ENCODE data around the gene ZNF808. TPM values are rescaled to one million over a fixed set of nuclear protein-coding genes. Genes with fewer than 3 reads are reported as not detected.

Gene ZNF808
- total RNA-seq, 1 donor from 2014 or later, result 12.6 TPM

GRCh38 chr19:52602941-52603340 lies 75.5 kb downstream of the ZNF808 start:
- peak; percentile 52 for DNase-seq (ENCODE audit: low read depth)

GRCh38 chr19:52603558-52604207 lies 76.2 kb downstream of the ZNF808 start:
- TF ChIP-seq CTCF (IDR thresholded peaks at IDR 0.05; ENCODE audit: insufficient read depth, low read length, severe bottlenecking), result no peak
- DNase-seq (ENCODE audit: low read depth) (no peak), FAIRE-seq (no peak)
- no peaks in the 10 kb centered on the region for H3K36me3 ChIP-seq (ENCODE audit: control insufficient read depth, insufficient read depth, low read length)
- H3K4me3 ChIP-seq (ENCODE audit: low read depth, low read length), result no peak overlapping the region
- H3K27me3 ChIP-seq (ENCODE audit: control insufficient read depth, insufficient read depth, low read length), result no peaks in the 10 kb centered on the region

More at GRCh38 chr19:52602941-52603340, 75.5 kb downstream of the ZNF808 start:
- Histone ChIP-seq H3K36me3 (ENCODE audit: control insufficient read depth, insufficient read depth, low read length) (no peaks in the 10 kb centered on the region), H3K27me3 (ENCODE audit: control insufficient read depth, insufficient read depth, low read length) (no peaks in the 10 kb centered on the region), H3K4me3 (ENCODE audit: low read depth, low read length) (no peak overlapping the region)
- TF ChIP-seq CTCF (IDR thresholded peaks at IDR 0.05; ENCODE audit: insufficient read depth, low read length, severe bottlenecking), result no peak
- FAIRE-seq, result no peak

Other genes with a start within 250 kb of the ZNF808 start
- gene ZNF480, start 230.5 kb upstream of the ZNF808 start, total RNA-seq, result 2.6 and 2.7 TPM in 2 replicates
- gene ZNF610, start 191.4 kb upstream of the ZNF808 start, total RNA-seq, result 1.3 and 1.4 TPM in 2 replicates
- gene ZNF880, start 157.7 kb upstream of the ZNF808 start, total RNA-seq, result 22.1 and 24.0 TPM in 2 replicates
- 15.8 and 32.5 TPM in 2 replicates for gene ZNF528, start 129.8 kb upstream of the ZNF808 start, total RNA-seq
- gene ZNF534, start 98.5 kb upstream of the ZNF808 start, total RNA-seq, result not detected in 2 replicates
- gene ZNF578, start 74.1 kb upstream of the ZNF808 start, total RNA-seq, result 2.2 and 2.4 TPM in 2 replicates
- 11.6 and 15.6 TPM in 2 replicates for gene ZNF701, start 42.6 kb downstream of the ZNF808 start, total RNA-seq
- 132 and 163 TPM in 2 replicates for gene ZNF83, start 110.7 kb downstream of the ZNF808 start, total RNA-seq
- 10.0 TPM in 2 replicates for gene ZNF611, start 207.4 kb downstream of the ZNF808 start, total RNA-seq

All from bronchial epithelial cell (primary cell).